Middle frontal gyrus (tissue), 1 donor: ENCODE results near the gene ZNF277.

ENCODE experiments used
- DNase-seq: peaks from one replicate; pipeline ENCODE4 v3.0.0-alpha.2; 2015; ENCODE audit warnings: low spot score; ENCODE audit errors: extremely low spot score

The ZNF277 gene

GRCh38 chr7:112254156-112254555, 47.7 kb downstream of the ZNF277 start:
- no peak for DNase-seq

- no peak for DNase-seq
Observed at GRCh38 chr7:112254709-112255387, 48.4 kb downstream of the ZNF277 start.

GRCh38 chr7:112255388-112255720, 48.9 kb downstream of the ZNF277 start:
- DNase-seq = no peak

GRCh38 chr7:112257073-112257472, 50.6 kb downstream of the ZNF277 start:
- DNase-seq = no peak

- DNase-seq = no peak
Observed at GRCh38 chr7:112260911-112261310, 54.4 kb downstream of the ZNF277 start.

GRCh38 chr7:112262036-112262435, 55.5 kb downstream of the ZNF277 start:
- no peak for DNase-seq

- DNase-seq = no peak
Observed at GRCh38 chr7:112262855-112263487, 56.5 kb downstream of the ZNF277 start.

GRCh38 chr7:112263519-112263918, 57.0 kb downstream of the ZNF277 start:
- no peak for DNase-seq

- DNase-seq = no peak
Observed at GRCh38 chr7:112266141-112266540, 59.6 kb downstream of the ZNF277 start.

- DNase-seq = no peak
Observed at GRCh38 chr7:112266595-112267270, 60.2 kb downstream of the ZNF277 start.

GRCh38 chr7:112267944-112268691, 61.6 kb downstream of the ZNF277 start:
- DNase-seq = no peak

GRCh38 chr7:112271162-112271561, 64.7 kb downstream of the ZNF277 start:
- no peak for DNase-seq

GRCh38 chr7:112272921-112273561, 66.5 kb downstream of the ZNF277 start:
- no peak for DNase-seq

- DNase-seq = no peak
Observed at GRCh38 chr7:112279042-112279441, 72.5 kb downstream of the ZNF277 start.

GRCh38 chr7:112280267-112280666, 73.8 kb downstream of the ZNF277 start:
- DNase-seq = no peak

GRCh38 chr7:112282476-112283188, 76.1 kb downstream of the ZNF277 start:
- no peak for DNase-seq

- no peak for DNase-seq
Observed at GRCh38 chr7:112283382-112283910, 77.0 kb downstream of the ZNF277 start.

- DNase-seq = peak; percentile 31
Observed at GRCh38 chr7:112286250-112287086, 80.0 kb downstream of the ZNF277 start.

- no peak for DNase-seq
Observed at GRCh38 chr7:112288301-112288700, 81.8 kb downstream of the ZNF277 start.

GRCh38 chr7:112290065-112290464, 83.6 kb downstream of the ZNF277 start:
- DNase-seq = no peak
